WTC11 (cell line): ENCODE results near the gene ZFAND6.

Experiments
- E2F1 ChIP-seq: sonication (generic); formaldehyde crosslinking; IDR thresholded peaks from 2 replicates; pipeline ENCODE4 v1.8.0; 2022; ENCODE audit warnings: mild to moderate bottlenecking, missing genetic modification reagents
- TF ChIP-seq, protein P1 (sequence below): sonication (generic); formaldehyde crosslinking; IDR thresholded peaks from 2 replicates; pipeline ENCODE4 v1.8.0; 2022; ENCODE audit warnings: mild to moderate bottlenecking, missing genetic modification reagents

DNA sequence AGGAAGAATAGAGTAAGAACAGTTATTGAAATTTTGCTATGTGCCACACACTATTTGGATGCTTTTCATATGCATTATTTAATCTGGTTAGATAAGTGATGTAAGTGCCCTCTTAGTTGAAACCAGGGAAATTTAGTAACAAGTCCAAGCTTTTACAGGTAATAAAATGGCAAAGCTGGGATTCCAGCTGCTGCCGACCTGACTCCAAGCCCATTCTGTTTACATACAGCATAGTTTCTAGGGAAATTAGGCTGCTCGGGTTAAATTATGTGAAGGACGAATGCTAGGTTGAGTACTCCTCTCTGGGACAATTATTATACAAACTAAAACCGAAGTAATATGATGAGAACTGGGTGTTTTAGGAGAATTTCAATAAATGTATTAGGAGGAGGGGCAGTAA, 54.6 kb downstream of the ZFAND6 start:
- no peak for TF ChIP-seq E2F1
- TF ChIP-seq, protein P1, sequence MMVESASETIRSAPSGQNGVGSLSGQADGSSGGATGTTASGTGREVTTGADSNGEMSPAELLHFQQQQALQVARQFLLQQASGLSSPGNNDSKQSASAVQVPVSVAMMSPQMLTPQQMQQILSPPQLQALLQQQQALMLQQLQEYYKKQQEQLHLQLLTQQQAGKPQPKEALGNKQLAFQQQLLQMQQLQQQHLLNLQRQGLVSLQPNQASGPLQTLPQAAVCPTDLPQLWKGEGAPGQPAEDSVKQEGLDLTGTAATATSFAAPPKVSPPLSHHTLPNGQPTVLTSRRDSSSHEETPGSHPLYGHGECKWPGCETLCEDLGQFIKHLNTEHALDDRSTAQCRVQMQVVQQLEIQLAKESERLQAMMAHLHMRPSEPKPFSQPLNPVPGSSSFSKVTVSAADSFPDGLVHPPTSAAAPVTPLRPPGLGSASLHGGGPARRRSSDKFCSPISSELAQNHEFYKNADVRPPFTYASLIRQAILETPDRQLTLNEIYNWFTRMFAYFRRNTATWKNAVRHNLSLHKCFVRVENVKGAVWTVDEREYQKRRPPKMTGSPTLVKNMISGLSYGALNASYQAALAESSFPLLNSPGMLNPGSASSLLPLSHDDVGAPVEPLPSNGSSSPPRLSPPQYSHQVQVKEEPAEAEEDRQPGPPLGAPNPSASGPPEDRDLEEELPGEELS (CRISPR knock-in tag) = no peak
